Gastrocnemius medialis (tissue), 4 donors: Measurements from ENCODE around the gene IL20RA.

Experiments
- CTCF ChIP-seq, 5 experiments: fragments of 450-650 bp in 3 of 5; fragments of 200-600 bp in 2 of 5; sonication (generic) in 2 of 5; IDR thresholded peaks in 4 of 5; conservative IDR thresholded peaks in 1 of 5; 1 replicate in 4 of 5; 2 replicates in 1 of 5; pipeline ENCODE4 v1.5.1; 2016 to 2019; ENCODE audit warnings: antibody characterized with exemption in 5 of 5, mild to moderate bottlenecking in 3 of 5, moderate library complexity in 3 of 5
- POLR2A ChIP-seq, 2 donors: fragments of 450-650 bp; IDR thresholded peaks; one replicate each; pipeline ENCODE4 v1.6.1; 2017; ENCODE audit warnings: antibody characterized with exemption in 2 of 2, mild to moderate bottlenecking in 2 of 2, moderate library complexity in 2 of 2

GRCh38 chr6:136959471-136959891, 85.3 kb downstream of the IL20RA start:
- TF ChIP-seq CTCF (IDR thresholded peaks at IDR 0.05 in 4 of 5, conservative IDR thresholded peaks at IDR 0.05 in 1 of 5) (no peak), POLR2A (IDR thresholded peaks at IDR 0.05) (no peak)
